Subcutaneous adipose tissue (tissue), 4 donors: ENCODE data around the gene NUDT12. TPM values are rescaled to one million over a fixed set of nuclear protein-coding genes. Genes with fewer than 3 reads are reported as not detected.

ENCODE experiments used
- CTCF ChIP-seq: fragments of 450-650 bp; IDR thresholded peaks from one replicate; pipeline ENCODE4 v1.5.1; 2016; ENCODE audit warnings: low read depth, mild to moderate bottlenecking, control low read depth, antibody characterized with exemption, moderate library complexity
- total RNA-seq, 4 donors: library from RNA; depleted of rRNA; stranded (reverse); fragments of >200 nt; gene quantifications; one replicate each; pipeline ENCODE4 v1.1.0, GENCODE V29; 2016

NUDT12 gene
- total RNA-seq, 4 donors from 2014 or later: 7.9 to 16.3 (median 12.6) TPM

GRCh38 chr5:103590221-103590620 is 27.6 kb upstream of the NUDT12 start:
- no peak for TF ChIP-seq CTCF

- no peak for TF ChIP-seq CTCF
Measured at GRCh38 chr5:103589776-103590175, 27.2 kb upstream of the NUDT12 start.

- no peak for TF ChIP-seq CTCF
Measured at GRCh38 chr5:103589357-103589756, 26.8 kb upstream of the NUDT12 start.

GRCh38 chr5:103587185-103587748 is 24.7 kb upstream of the NUDT12 start:
- no peak for TF ChIP-seq CTCF

- TF ChIP-seq CTCF: no peak
Measured at GRCh38 chr5:103582364-103582763, 19.8 kb upstream of the NUDT12 start.

GRCh38 chr5:103573411-103573810 is 10.8 kb upstream of the NUDT12 start:
- TF ChIP-seq CTCF: no peak

- TF ChIP-seq CTCF: no peak
Measured at GRCh38 chr5:103572454-103572853, 9.9 kb upstream of the NUDT12 start.

GRCh38 chr5:103571730-103572129 is 9.1 kb upstream of the NUDT12 start:
- TF ChIP-seq CTCF: no peak
